NT2/D1 (cell line): ENCODE results near the gene SPATA20.

ENCODE experiments used
- DNase-seq: peaks from one replicate; pipeline ENCODE4 v3.0.0-alpha.2; 2011; ENCODE audit warnings: low read depth, low spot score
- H3K27me3 ChIP-seq: 2 replicates; pipeline ENCODE4 v1.6.0; 2011; ENCODE audit warnings: mild to moderate bottlenecking; ENCODE audit not compliant: insufficient read length, insufficient read depth
- H3K36me3 ChIP-seq: 2 replicates; pipeline ENCODE4 v1.6.1; 2011; ENCODE audit warnings: mild to moderate bottlenecking, low read length, mixed read lengths; ENCODE audit not compliant: insufficient read depth, insufficient read length
- H3K4me1 ChIP-seq: 2 replicates; pipeline ENCODE4 v1.5.1; 2011; ENCODE audit not compliant: insufficient read depth, insufficient read length
- H3K4me3 ChIP-seq: 2 replicates; pipeline ENCODE4 v1.5.1; 2011; ENCODE audit warnings: low read depth; ENCODE audit not compliant: insufficient read length
- H3K9ac ChIP-seq: 2 replicates; pipeline ENCODE4 v1.6.0; 2011; ENCODE audit warnings: low read depth; ENCODE audit not compliant: insufficient read length
- H3K9me3 ChIP-seq: 2 replicates; pipeline ENCODE4 v1.5.1; 2011; ENCODE audit warnings: mild to moderate bottlenecking, low read length; ENCODE audit not compliant: insufficient read depth
- SUZ12 ChIP-seq: IDR thresholded peaks from 2 replicates; pipeline ENCODE4 v1.6.1; 2011; ENCODE audit not compliant: insufficient read length, insufficient read depth; ENCODE audit errors: extremely low read depth
- YY1 ChIP-seq: IDR thresholded peaks from 2 replicates; pipeline ENCODE4 v1.6.1; 2011; ENCODE audit not compliant: insufficient read length, insufficient read depth
- ZNF274 ChIP-seq: IDR thresholded peaks from 2 replicates; pipeline ENCODE4 v1.6.1; 2011; ENCODE audit warnings: mild to moderate bottlenecking, low read depth, low read length

The SPATA20 gene

GRCh38 chr17:50536683-50537646 lies 10.0 kb upstream of the SPATA20 start:
- no peak for TF ChIP-seq YY1
- TF ChIP-seq ZNF274: no peak
- no peak for TF ChIP-seq SUZ12
- DNase-seq: no peak
- Histone ChIP-seq H3K4me3 (no peak overlapping the region), H3K4me1 (peaks cover 43% of the 10 kb centered on the region), H3K9ac (no peak overlapping the region), H3K36me3 (no peaks in the 10 kb centered on the region), H3K9me3 (no peaks in the 10 kb centered on the region), H3K27me3 (peaks cover 44% of the 10 kb centered on the region)

GRCh38 chr17:50537721-50538548 lies 9.0 kb upstream of the SPATA20 start:
- TF ChIP-seq YY1 (no peak), SUZ12 (no peak), ZNF274 (no peak)
- peak overlapping the region; percentile 53 for H3K9ac ChIP-seq
- no peak for DNase-seq
- H3K4me1 ChIP-seq: peaks cover 43% of the 10 kb centered on the region
- no peaks in the 10 kb centered on the region for H3K9me3 ChIP-seq
- no peaks in the 10 kb centered on the region for H3K36me3 ChIP-seq
- no peak overlapping the region for H3K4me3 ChIP-seq
- peaks cover 39% of the 10 kb centered on the region for H3K27me3 ChIP-seq

GRCh38 chr17:50538549-50539410 lies 8.2 kb upstream of the SPATA20 start:
- no peak for TF ChIP-seq ZNF274
- TF ChIP-seq SUZ12: no peak
- no peak for TF ChIP-seq YY1
- Histone ChIP-seq H3K4me1 (peaks cover 41% of the 10 kb centered on the region), H3K36me3 (no peaks in the 10 kb centered on the region), H3K27me3 (peaks cover 31% of the 10 kb centered on the region), H3K9ac (peak overlapping the region; percentile 53), H3K9me3 (no peaks in the 10 kb centered on the region), H3K4me3 (no peak overlapping the region)
- DNase-seq: no peak

GRCh38 chr17:50539762-50540559 lies 7.0 kb upstream of the SPATA20 start:
- Histone ChIP-seq H3K27me3 (peaks cover 27% of the 10 kb centered on the region), H3K4me1 (peaks cover 31% of the 10 kb centered on the region), H3K4me3 (no peak overlapping the region), H3K36me3 (no peaks in the 10 kb centered on the region), H3K9me3 (no peaks in the 10 kb centered on the region), H3K9ac (no peak overlapping the region)
- DNase-seq: no peak
- no peak for TF ChIP-seq SUZ12
- no peak for TF ChIP-seq YY1
- no peak for TF ChIP-seq ZNF274

- Histone ChIP-seq H3K27me3 (peaks cover 31% of the 10 kb centered on the region), H3K9ac (peak overlapping the region; percentile 86), H3K4me3 (no peak overlapping the region), H3K9me3 (no peaks in the 10 kb centered on the region), H3K4me1 (peaks cover 31% of the 10 kb centered on the region), H3K36me3 (no peaks in the 10 kb centered on the region)
- TF ChIP-seq ZNF274 (no peak), SUZ12 (no peak), YY1 (no peak)
- no peak for DNase-seq
These were observed 6.2 kb upstream of the SPATA20 start for GRCh38 chr17:50540560-50541401.

GRCh38 chr17:50541402-50541715 lies 5.6 kb upstream of the SPATA20 start:
- Histone ChIP-seq H3K4me3 (peak overlapping the region; percentile 63), H3K9ac (peak overlapping the region; percentile 86), H3K9me3 (no peaks in the 10 kb centered on the region)

More at GRCh38 chr17:50541402-50541715, 5.6 kb upstream of the SPATA20 start:
- no peaks in the 10 kb centered on the region for H3K36me3 ChIP-seq
- no peak for TF ChIP-seq SUZ12
- no peak for TF ChIP-seq YY1
- TF ChIP-seq ZNF274: no peak
- H3K27me3 ChIP-seq: peaks cover 31% of the 10 kb centered on the region
- peaks cover 31% of the 10 kb centered on the region for H3K4me1 ChIP-seq
- DNase-seq: no peak
